ENCODE results near the gene CDH4. TPM values are rescaled to one million over a fixed set of nuclear protein-coding genes. Genes with fewer than 3 reads are reported as not detected.

The CDH4 gene
- total RNA-seq, 4 donors from 2014 or later: under 0.01 to 0.56 (median 0.19) TPM; not detected in 1

GRCh38 chr20:61907081-61907891, 655.2 kb downstream of the CDH4 start:
- ATAC-seq (ENCODE audit: low FRiP score) (no peak), DNase-seq (ENCODE audit: low spot score) (no peak)
- TF ChIP-seq, protein P1, sequence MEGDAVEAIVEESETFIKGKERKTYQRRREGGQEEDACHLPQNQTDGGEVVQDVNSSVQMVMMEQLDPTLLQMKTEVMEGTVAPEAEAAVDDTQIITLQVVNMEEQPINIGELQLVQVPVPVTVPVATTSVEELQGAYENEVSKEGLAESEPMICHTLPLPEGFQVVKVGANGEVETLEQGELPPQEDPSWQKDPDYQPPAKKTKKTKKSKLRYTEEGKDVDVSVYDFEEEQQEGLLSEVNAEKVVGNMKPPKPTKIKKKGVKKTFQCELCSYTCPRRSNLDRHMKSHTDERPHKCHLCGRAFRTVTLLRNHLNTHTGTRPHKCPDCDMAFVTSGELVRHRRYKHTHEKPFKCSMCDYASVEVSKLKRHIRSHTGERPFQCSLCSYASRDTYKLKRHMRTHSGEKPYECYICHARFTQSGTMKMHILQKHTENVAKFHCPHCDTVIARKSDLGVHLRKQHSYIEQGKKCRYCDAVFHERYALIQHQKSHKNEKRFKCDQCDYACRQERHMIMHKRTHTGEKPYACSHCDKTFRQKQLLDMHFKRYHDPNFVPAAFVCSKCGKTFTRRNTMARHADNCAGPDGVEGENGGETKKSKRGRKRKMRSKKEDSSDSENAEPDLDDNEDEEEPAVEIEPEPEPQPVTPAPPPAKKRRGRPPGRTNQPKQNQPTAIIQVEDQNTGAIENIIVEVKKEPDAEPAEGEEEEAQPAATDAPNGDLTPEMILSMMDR (IDR thresholded peaks at IDR 0.05): no peak

- DNase-seq (ENCODE audit: low spot score) (no peak), ATAC-seq (ENCODE audit: low FRiP score) (no peak)
- TF ChIP-seq, protein P1 (IDR thresholded peaks at IDR 0.05): no peak
Observed at GRCh38 chr20:61908057-61909026, 656.3 kb downstream of the CDH4 start.

DNA sequence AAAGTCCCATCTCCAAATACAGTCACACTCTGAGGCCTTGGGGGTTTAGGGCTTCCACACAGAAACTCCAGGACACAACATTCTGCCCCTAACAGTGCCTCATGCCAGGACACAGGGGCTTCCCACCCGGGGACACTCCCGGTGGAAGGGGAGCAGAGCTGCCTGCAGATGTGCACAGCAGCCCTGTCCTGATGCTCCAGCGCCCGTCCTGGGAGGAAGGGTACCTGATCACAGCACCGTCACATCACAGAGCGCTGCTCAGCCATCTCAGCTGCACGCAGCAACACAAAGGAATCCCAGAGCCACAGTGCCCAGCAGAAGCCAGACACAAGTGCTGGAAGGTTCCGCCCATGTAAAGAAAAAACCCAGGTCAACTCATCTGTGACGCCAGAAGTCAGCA, 657.0 kb downstream of the CDH4 start:
- DNase-seq (ENCODE audit: low spot score): no peak
- TF ChIP-seq, protein P1 (IDR thresholded peaks at IDR 0.05): no peak
- no peak for ATAC-seq (ENCODE audit: low FRiP score)

DNA sequence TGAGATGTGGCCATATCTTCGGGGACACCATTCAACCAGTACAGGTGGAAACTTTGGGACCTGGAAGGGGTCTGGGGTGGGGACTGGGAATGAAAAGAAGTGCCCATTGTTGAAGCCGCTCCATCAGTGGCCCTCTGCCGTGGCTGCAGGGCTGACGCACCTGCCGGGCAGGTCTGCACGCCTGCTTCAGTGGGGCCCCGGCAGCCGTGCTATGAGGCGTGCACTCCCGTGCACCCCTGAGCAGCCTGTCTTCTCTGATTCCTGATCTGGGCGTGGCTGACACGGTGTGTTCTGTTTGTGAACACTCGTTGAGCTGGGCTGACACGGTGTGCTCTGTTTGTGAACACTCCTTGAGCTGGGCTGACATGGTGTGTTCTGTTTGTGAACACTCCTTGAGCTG, 657.8 kb downstream of the CDH4 start:
- TF ChIP-seq, protein P1 (IDR thresholded peaks at IDR 0.05): no peak

DNA sequence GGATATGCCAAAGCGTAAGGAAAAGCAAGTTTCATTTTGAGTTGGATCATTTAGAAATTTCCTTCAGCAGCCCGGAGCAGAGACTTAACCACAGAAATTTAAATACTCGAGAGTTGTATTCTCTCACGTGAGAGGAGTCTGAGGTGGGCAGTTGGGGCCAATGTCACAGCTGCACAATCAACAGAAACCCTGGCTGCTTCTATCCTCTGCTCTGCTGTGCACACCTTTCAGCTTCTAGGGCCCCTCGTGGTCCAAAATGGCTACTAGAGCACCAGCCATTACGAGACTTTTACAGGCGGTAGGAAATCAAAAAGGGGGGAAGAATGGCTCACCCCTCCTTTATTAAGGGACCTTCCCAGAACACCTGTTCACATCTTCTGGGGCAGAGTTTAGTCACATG, 659.8 kb downstream of the CDH4 start:
- TF ChIP-seq, protein P1 (IDR thresholded peaks at IDR 0.05): no peak
- no peak for DNase-seq (ENCODE audit: low spot score)
- ATAC-seq (ENCODE audit: low FRiP score): no peak

More for the DNA sequence above, 657.8 kb downstream of the CDH4 start:
- DNase-seq (ENCODE audit: low spot score) (no peak), ATAC-seq (ENCODE audit: low FRiP score) (no peak)

- ATAC-seq (ENCODE audit: low FRiP score) (no peak), DNase-seq (ENCODE audit: low spot score) (no peak)
- TF ChIP-seq, protein P1 (IDR thresholded peaks at IDR 0.05): no peak
Observed at GRCh38 chr20:61912665-61913422, 660.8 kb downstream of the CDH4 start.
